ENCODE results near the gene TGFBR1.

TGFBR1 gene

GRCh38 chr9:99069546-99069945 lies 35.4 kb upstream of the TGFBR1 start:
- DNase-seq (ENCODE audit: low spot score): no peak
- no peak for TF ChIP-seq CTCF (IDR thresholded peaks at IDR 0.05; ENCODE audit: borderline replicate concordance, control extremely low read depth, extremely low read depth, insufficient read depth, missing control alignments)
- in situ Hi-C loops (cut with MboI; ENCODE audit: low sequenced_read_pairs, unreplicated experiment): no loop called here

- no peak for TF ChIP-seq CTCF (IDR thresholded peaks at IDR 0.05; ENCODE audit: borderline replicate concordance, control extremely low read depth, extremely low read depth, insufficient read depth, missing control alignments)
- in situ Hi-C loops (cut with MboI; ENCODE audit: low sequenced_read_pairs, unreplicated experiment): no loop called here
- DNase-seq (ENCODE audit: low spot score): no peak
Measured at GRCh38 chr9:99070681-99071080, 34.2 kb upstream of the TGFBR1 start.

GRCh38 chr9:99071313-99072039 lies 33.4 kb upstream of the TGFBR1 start:
- in situ Hi-C loops (cut with MboI; ENCODE audit: low sequenced_read_pairs, unreplicated experiment): no loop called here
- no peak for TF ChIP-seq CTCF (IDR thresholded peaks at IDR 0.05; ENCODE audit: borderline replicate concordance, control extremely low read depth, extremely low read depth, insufficient read depth, missing control alignments)
- DNase-seq (ENCODE audit: low spot score): no peak

GRCh38 chr9:99072040-99072394 lies 32.9 kb upstream of the TGFBR1 start:
- in situ Hi-C loops (cut with MboI; ENCODE audit: low sequenced_read_pairs, unreplicated experiment): no loop called here
- DNase-seq (ENCODE audit: low spot score): no peak
- no peak for TF ChIP-seq CTCF (IDR thresholded peaks at IDR 0.05; ENCODE audit: borderline replicate concordance, control extremely low read depth, extremely low read depth, insufficient read depth, missing control alignments)

GRCh38 chr9:99073347-99073746 lies 31.6 kb upstream of the TGFBR1 start:
- in situ Hi-C loops (cut with MboI; ENCODE audit: low sequenced_read_pairs, unreplicated experiment): no loop called here
- TF ChIP-seq CTCF (IDR thresholded peaks at IDR 0.05; ENCODE audit: borderline replicate concordance, control extremely low read depth, extremely low read depth, insufficient read depth, missing control alignments): no peak
- DNase-seq (ENCODE audit: low spot score): no peak

GRCh38 chr9:99073985-99074901 lies 30.7 kb upstream of the TGFBR1 start:
- in situ Hi-C loops (cut with MboI; ENCODE audit: low sequenced_read_pairs, unreplicated experiment): no loop called here
- no peak for TF ChIP-seq CTCF (IDR thresholded peaks at IDR 0.05; ENCODE audit: borderline replicate concordance, control extremely low read depth, extremely low read depth, insufficient read depth, missing control alignments)
- no peak for DNase-seq (ENCODE audit: low spot score)

Measured in GM13976 (cell line).